Measurements from ENCODE around the gene JHY. TPM values are rescaled to one million over a fixed set of nuclear protein-coding genes. Genes with fewer than 3 reads are reported as not detected.
"Not testable (repeated sequence)": the region's sequence is repeated elsewhere in the genome, so short reads cannot be mapped to it uniquely, and the experiment has no call there.

JHY gene
- total RNA-seq, 1 experiment from 2014 or later = 0.34 TPM

GRCh38 chr11:122853971-122854446 is 28.6 kb upstream of the JHY start:
- BruUV-seq (replicated peaks) = no TSS peak
- POLR2A ChIA-PET = no interaction called here
- peak; percentile 69 to 83 for DNase-seq

GRCh38 chr11:122861631-122862030 is 20.9 kb upstream of the JHY start:
- POLR2A ChIA-PET = no interaction called here
- no peak overlapping the region for H3K4me3 Mint-ChIP-seq (ENCODE audit: unreplicated experiment)
- no peak overlapping the region for H3K27ac Mint-ChIP-seq (ENCODE audit: unreplicated experiment)
- TF ChIP-seq, protein P1, sequence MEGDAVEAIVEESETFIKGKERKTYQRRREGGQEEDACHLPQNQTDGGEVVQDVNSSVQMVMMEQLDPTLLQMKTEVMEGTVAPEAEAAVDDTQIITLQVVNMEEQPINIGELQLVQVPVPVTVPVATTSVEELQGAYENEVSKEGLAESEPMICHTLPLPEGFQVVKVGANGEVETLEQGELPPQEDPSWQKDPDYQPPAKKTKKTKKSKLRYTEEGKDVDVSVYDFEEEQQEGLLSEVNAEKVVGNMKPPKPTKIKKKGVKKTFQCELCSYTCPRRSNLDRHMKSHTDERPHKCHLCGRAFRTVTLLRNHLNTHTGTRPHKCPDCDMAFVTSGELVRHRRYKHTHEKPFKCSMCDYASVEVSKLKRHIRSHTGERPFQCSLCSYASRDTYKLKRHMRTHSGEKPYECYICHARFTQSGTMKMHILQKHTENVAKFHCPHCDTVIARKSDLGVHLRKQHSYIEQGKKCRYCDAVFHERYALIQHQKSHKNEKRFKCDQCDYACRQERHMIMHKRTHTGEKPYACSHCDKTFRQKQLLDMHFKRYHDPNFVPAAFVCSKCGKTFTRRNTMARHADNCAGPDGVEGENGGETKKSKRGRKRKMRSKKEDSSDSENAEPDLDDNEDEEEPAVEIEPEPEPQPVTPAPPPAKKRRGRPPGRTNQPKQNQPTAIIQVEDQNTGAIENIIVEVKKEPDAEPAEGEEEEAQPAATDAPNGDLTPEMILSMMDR (IDR thresholded peaks at IDR 0.05; ENCODE audit: insufficient read depth in 1 of 2, low read depth in 1 of 2, low read length in 1 of 2, severe bottlenecking in 1 of 2, unreplicated experiment in 1 of 2) = no peak
- no peaks in the 10 kb centered on the region for H3K36me3 Mint-ChIP-seq (ENCODE audit: insufficient read depth, unreplicated experiment)
- no peaks in the 10 kb centered on the region for H3K4me1 Mint-ChIP-seq (ENCODE audit: low read depth, unreplicated experiment)
- Histone ChIP-seq H3K4me1 (peaks cover 8% of the 10 kb centered on the region; the same call in 1 of the 2 replicates), H3K36me3 (ENCODE audit: control insufficient read depth, insufficient read depth, low read length) (no peaks in the 10 kb centered on the region), H3K4me3 (ENCODE audit: low read depth, low read length) (no peak overlapping the region), H3K9me3 (no peaks in the 10 kb centered on the region), H3K27me3 (replicated peaks; ENCODE audit: control insufficient read depth, insufficient read depth, low read length) (no peaks in the 10 kb centered on the region)
- BruUV-seq (replicated peaks) = no TSS peak
- CTCF ChIA-PET = no interaction called here
- intact Hi-C loops (cut with micrococcal nuclease; ENCODE audit: unreplicated experiment) = loop anchor here (5.0 to 10.0 kb wide), 2 partner anchors 51 to 613 kb away; no protein-coding TSS in a partner anchor
- DNase-seq = no peak
- no peaks in the 10 kb centered on the region for H3K9me3 Mint-ChIP-seq (ENCODE audit: unreplicated experiment)
- H3K27me3 Mint-ChIP-seq (ENCODE audit: insufficient read depth, unreplicated experiment) = peaks cover 35% of the 10 kb centered on the region

More at GRCh38 chr11:122853971-122854446, 28.6 kb upstream of the JHY start:
- H3K9me3 ChIP-seq = no peaks in the 10 kb centered on the region
- intact Hi-C loops (cut with micrococcal nuclease; ENCODE audit: unreplicated experiment) = loop anchor here (1.0 kb wide), 6 partner anchors 40 to 274 kb away; no protein-coding TSS in a partner anchor
- CTCF ChIA-PET = interaction anchor here (0.8 to 2.7 kb wide), 17 partner anchors 10 to 276 kb away, joined by 3 to 21 read pairs (median 4); partner anchors contain the start of gene UBASH3B
- H3K4me3 ChIP-seq (ENCODE audit: low read depth, low read length) = no peak overlapping the region
- H3K27me3 ChIP-seq (replicated peaks; ENCODE audit: control insufficient read depth, insufficient read depth, low read length) = no peaks in the 10 kb centered on the region; the same call in 1 of the 2 replicates
- no peak overlapping the region for H3K27ac Mint-ChIP-seq (ENCODE audit: unreplicated experiment)
- peaks cover 3% of the 10 kb centered on the region for H3K27me3 Mint-ChIP-seq (ENCODE audit: insufficient read depth, unreplicated experiment)
- TF ChIP-seq, protein P1 (IDR thresholded peaks at IDR 0.05; ENCODE audit: insufficient read depth in 1 of 2, low read depth in 1 of 2, low read length in 1 of 2, severe bottlenecking in 1 of 2, unreplicated experiment in 1 of 2) = peak; percentile 79 to 80
- peaks cover 13% of the 10 kb centered on the region for H3K4me1 Mint-ChIP-seq (ENCODE audit: low read depth, unreplicated experiment)
- no peaks in the 10 kb centered on the region for H3K36me3 Mint-ChIP-seq (ENCODE audit: insufficient read depth, unreplicated experiment)
- no peaks in the 10 kb centered on the region for H3K9me3 Mint-ChIP-seq (ENCODE audit: unreplicated experiment)
- H3K4me3 Mint-ChIP-seq (ENCODE audit: unreplicated experiment) = no peak overlapping the region
- H3K36me3 ChIP-seq (ENCODE audit: control insufficient read depth, insufficient read depth, low read length) = no peaks in the 10 kb centered on the region
- H3K4me1 ChIP-seq = peaks cover 13% of the 10 kb centered on the region

DNA sequence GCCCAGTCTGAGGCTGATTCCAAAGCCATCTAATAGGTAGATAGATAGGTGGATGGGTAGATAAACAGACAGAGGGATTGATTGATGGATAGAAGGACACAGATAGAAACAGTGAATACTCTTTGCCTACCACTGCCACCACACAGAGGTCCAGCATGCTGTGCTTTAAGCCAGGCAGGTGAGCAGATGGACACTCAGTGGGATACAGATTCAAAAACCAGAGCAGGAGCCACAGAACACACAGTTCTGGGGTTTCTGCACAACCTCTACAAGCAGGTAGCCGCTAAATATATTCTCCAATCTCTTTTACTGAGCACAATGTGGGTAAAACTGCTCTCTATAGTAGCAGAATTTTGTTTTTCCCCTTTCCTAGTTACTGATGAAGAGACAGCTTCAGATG is 20.5 kb upstream of the JHY start:
- TF ChIP-seq, protein P1 (IDR thresholded peaks at IDR 0.05; ENCODE audit: insufficient read depth in 1 of 2, low read depth in 1 of 2, low read length in 1 of 2, severe bottlenecking in 1 of 2, unreplicated experiment in 1 of 2) = no peak
- intact Hi-C loops (cut with micrococcal nuclease; ENCODE audit: unreplicated experiment) = loop anchor here (5.0 to 10.0 kb wide), 2 partner anchors 50 to 613 kb away; no protein-coding TSS in a partner anchor
- CTCF ChIA-PET = interaction anchor here (0.6 kb wide), 1 partner anchor 156 kb away, joined by 4 read pairs; no protein-coding TSS in a partner anchor
- no peaks in the 10 kb centered on the region for H3K36me3 ChIP-seq (ENCODE audit: control insufficient read depth, insufficient read depth, low read length)
- no peak overlapping the region for H3K27ac Mint-ChIP-seq (ENCODE audit: unreplicated experiment)
- H3K4me3 Mint-ChIP-seq (ENCODE audit: unreplicated experiment) = no peak overlapping the region
- no peaks in the 10 kb centered on the region for H3K9me3 Mint-ChIP-seq (ENCODE audit: unreplicated experiment)
- POLR2A ChIA-PET = interaction anchor here (0.8 kb wide), 1 partner anchor 200 kb away, joined by 7 read pairs; the partner anchor contains the start of gene HSPA8
- no peak for DNase-seq
- H3K9me3 ChIP-seq = no peaks in the 10 kb centered on the region
- no TSS peak for BruUV-seq (replicated peaks)
- peaks cover 37% of the 10 kb centered on the region for H3K27me3 Mint-ChIP-seq (ENCODE audit: insufficient read depth, unreplicated experiment)
- no peaks in the 10 kb centered on the region for H3K4me1 Mint-ChIP-seq (ENCODE audit: low read depth, unreplicated experiment)
- no peaks in the 10 kb centered on the region for H3K36me3 Mint-ChIP-seq (ENCODE audit: insufficient read depth, unreplicated experiment)
- H3K4me3 ChIP-seq (ENCODE audit: low read depth, low read length) = no peak overlapping the region
- H3K27me3 ChIP-seq (replicated peaks; ENCODE audit: control insufficient read depth, insufficient read depth, low read length) = no peaks in the 10 kb centered on the region
- H3K4me1 ChIP-seq = peaks cover 8% of the 10 kb centered on the region; the same call in 1 of the 2 replicates

DNA sequence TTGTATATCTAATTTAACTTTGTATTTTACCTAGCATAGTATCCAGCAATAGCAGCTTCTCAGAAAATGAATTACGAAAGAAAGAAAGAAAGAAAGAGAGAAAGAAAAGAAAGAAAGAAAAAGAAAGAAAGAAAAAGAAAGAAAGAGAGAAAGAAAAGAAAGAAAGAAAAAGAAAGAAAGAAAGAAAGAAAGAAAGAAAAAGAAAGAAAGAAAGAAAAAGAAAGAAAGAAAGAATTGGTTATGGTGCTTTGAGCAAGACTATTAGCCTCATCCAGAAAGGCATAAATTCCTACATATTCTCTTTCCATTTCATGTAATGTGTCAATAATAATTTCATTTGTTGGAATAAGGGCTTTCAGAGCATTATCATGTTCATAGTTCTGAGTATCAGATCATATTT is 19.4 kb upstream of the JHY start:
- H3K4me1 Mint-ChIP-seq (ENCODE audit: low read depth, unreplicated experiment); H3K9me3 ChIP-seq; H3K27me3 ChIP-seq (replicated peaks; ENCODE audit: control insufficient read depth, insufficient read depth, low read length); DNase-seq; H3K9me3 Mint-ChIP-seq (ENCODE audit: unreplicated experiment); H3K4me3 ChIP-seq (ENCODE audit: low read depth, low read length); H3K36me3 ChIP-seq (ENCODE audit: control insufficient read depth, insufficient read depth, low read length); H3K4me3 Mint-ChIP-seq (ENCODE audit: unreplicated experiment); H3K27ac Mint-ChIP-seq (ENCODE audit: unreplicated experiment); BruUV-seq (replicated peaks); H3K4me1 ChIP-seq; H3K36me3 Mint-ChIP-seq (ENCODE audit: insufficient read depth, unreplicated experiment): not testable (repeated sequence)
- H3K27me3 Mint-ChIP-seq (ENCODE audit: insufficient read depth, unreplicated experiment) = peaks cover 43% of the 10 kb centered on the region
- ChIA-PET POLR2A (interaction anchor here (0.8 kb wide), 1 partner anchor 199 kb away, joined by 7 read pairs; the partner anchor contains the start of gene HSPA8), CTCF (interaction anchor here (0.6 to 1.8 kb wide), 10 partner anchors 9 to 613 kb away, joined by 3 to 25 read pairs (median 6); partner anchors contain the start of gene HSPA8)
- intact Hi-C loops (cut with micrococcal nuclease; ENCODE audit: unreplicated experiment) = loop anchor here (1.0 to 10.0 kb wide), 4 partner anchors 49 to 612 kb away; no protein-coding TSS in a partner anchor

All from Caco-2 (cell line).